Pancreas (tissue), 10 donors: ENCODE data around the gene FXYD3. TPM values are rescaled to one million over a fixed set of nuclear protein-coding genes. Genes with fewer than 3 reads are reported as not detected.
"Not testable (repeated sequence)": the region's sequence is repeated elsewhere in the genome, so short reads cannot be mapped to it uniquely, and the experiment has no call there.

Experiments
- ATAC-seq, 4 donors: fragments of 200-7000 bp; cut with Tn5 transposase; one replicate each; pipeline versions ENCODE4 v1.8.0 to v1.9.1; 2020; ENCODE audit warnings: mild to moderate bottlenecking in 4 of 4, moderate library complexity in 4 of 4
- DNase-seq, 6 donors: peaks; one replicate each; pipeline ENCODE4 v3.0.0-alpha.2; 2020
- FAIRE-seq: peaks from 2 replicates; lab custom pipeline; 2012; peaks lifted over from hg19 to GRCh38; lab: Jason Lieb, UNC
- H3K27ac ChIP-seq, 4 donors: fragments of 200-600 bp; sonication (generic); 1 replicate in 3 of 4; 2 replicates in 1 of 4; pipeline versions ENCODE4 v1.5.0 to v1.8.0; 2020
- H3K27me3 ChIP-seq, 4 donors: fragments of 200-600 bp; one replicate each; pipeline ENCODE4 v1.8.0; 2021
- H3K36me3 ChIP-seq, 3 donors: fragments of 200-600 bp; sonication (generic) in 1 of 3; one replicate each; pipeline versions ENCODE4 v1.5.0 to v1.8.0; 2020 to 2021
- H3K4me1 ChIP-seq, 3 donors: fragments of 200-600 bp; one replicate each; pipeline ENCODE4 v1.8.0; 2021
- H3K4me3 ChIP-seq, 4 donors: fragments of 200-600 bp; sonication (generic) in 2 of 4; one replicate each; pipeline versions ENCODE4 v1.5.0 to v1.8.0; 2020 to 2021
- H3K9me3 ChIP-seq, 4 donors: fragments of 200-600 bp; one replicate each; pipeline ENCODE4 v1.8.0; 2021
- WGBS, 2 donors: extraction: QIAGEN DNeasy Blood & Tissue Kit; methylation state at CpG; one replicate each; pipeline ENCODE4 v1.1.7; 2013; 5-methylcytosine and 5-hydroxymethylcytosine counted together
- intact Hi-C, 3 donors: fragments of 100-400 bp; cut with DNase I; formaldehyde crosslinking; loops; one replicate each; pipeline versions ENCODE4 v1.11.1 to v1.14.2; 2022
- polyA plus RNA-seq, 2 donors: library from polyadenylated mRNA; stranded (reverse); fragments of 200-250 nt; gene quantifications; one replicate each; pipeline ENCODE4 v1.2.3, GENCODE V29; 2013
- total RNA-seq, 6 donors: library from RNA; stranded (reverse); fragmentation: NEBNext Ultra II Directional in 4 of 6; extraction: Animal tissue kit (Norgen Biotek cat#: 25700) in 4 of 6; gene quantifications; one replicate each; pipeline versions ENCODE4 v1.2.1 to v1.2.4, GENCODE V29; 2021 to 2023
- TF ChIP-seq, protein P1 (sequence below), 4 donors: fragments of 200-600 bp; sonication (generic) in 3 of 4; IDR thresholded peaks; one replicate each; pipeline versions ENCODE4 v1.5.0 to v1.8.0; 2021; ENCODE audit warnings: antibody characterized with exemption in 4 of 4
- donor health status: healthy with polysubstance abuse.
- donor health status: DM: no; HTN: no; CAD: no; lungs with moderate emphysema.
- donor health status: DM: no; HTN: no; CAD: no.
- donor health status: control.
- donor health status: control.
- donor health status: Bipolar disorder and iron deficiency.
- donor health status: DM: yes; HTN: yes; CAD: no.
- donor health status: DM: no; HTN: no; CAD: no.
- donor health status: DM: no; HTN: no; CAD: no.
- donor health status: DM: yes; HTN: yes; CAD: no.

Gene FXYD3
- total and polyA plus RNA-seq, 8 donors: 12.2 to 59.1 (median 17.7) TPM

DNA sequence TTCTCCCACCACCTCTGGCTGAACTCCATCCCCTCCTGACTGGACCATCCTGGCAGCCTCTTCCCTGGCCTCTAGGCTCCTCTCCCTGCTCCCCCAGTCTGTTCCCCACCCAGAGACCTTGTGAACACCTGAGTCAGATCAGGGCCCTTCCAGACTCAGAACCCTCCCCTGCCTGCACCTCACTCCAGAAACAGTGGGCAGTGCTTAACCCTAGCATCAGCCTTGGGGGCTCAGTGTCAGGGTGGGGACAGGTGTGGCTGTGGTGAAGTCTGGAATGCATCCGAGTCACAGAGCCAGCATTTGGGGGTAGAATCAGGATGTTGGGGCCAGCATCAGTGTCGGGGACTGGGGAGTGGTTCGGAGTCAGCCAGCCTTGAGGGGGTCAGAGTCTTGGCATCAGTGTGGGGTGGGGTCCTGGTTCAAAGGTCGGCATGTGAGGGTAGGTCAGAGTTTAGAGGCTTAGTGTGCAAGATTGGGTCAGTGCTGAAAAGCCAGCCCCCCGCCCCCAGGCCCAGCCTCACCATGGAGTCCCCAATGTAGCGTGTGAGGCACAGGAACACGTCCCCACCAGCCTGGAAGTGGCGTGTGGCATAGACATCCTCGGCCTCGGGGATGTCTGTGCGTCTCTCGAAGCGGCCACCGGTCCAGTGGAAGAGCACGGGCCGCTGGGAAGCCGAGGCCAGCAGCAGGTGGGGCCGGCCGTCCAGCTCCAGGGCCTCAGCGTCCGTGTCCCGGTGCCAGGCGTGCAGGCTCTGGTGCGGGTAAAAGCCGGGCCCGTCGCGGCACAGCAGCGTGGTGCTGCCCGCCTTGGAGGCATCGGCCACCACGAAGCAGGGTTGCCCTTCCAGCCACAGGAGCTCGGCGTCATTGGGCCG, 10.4 kb downstream of the FXYD3 start:
- intact Hi-C loops: no loop called here
- no peaks in the 10 kb centered on the region for H3K9me3 ChIP-seq
- DNase-seq (no peak), FAIRE-seq (no peak), ATAC-seq (no peak)
- H3K4me1 ChIP-seq: peaks cover 0 to 12% (median 0%) of the 10 kb centered on the region in 3 donors
- WGBS, 2 donors: 91 to 92% methylated on average over 35 of the region's 35 CpGs
- TF ChIP-seq, protein P1, sequence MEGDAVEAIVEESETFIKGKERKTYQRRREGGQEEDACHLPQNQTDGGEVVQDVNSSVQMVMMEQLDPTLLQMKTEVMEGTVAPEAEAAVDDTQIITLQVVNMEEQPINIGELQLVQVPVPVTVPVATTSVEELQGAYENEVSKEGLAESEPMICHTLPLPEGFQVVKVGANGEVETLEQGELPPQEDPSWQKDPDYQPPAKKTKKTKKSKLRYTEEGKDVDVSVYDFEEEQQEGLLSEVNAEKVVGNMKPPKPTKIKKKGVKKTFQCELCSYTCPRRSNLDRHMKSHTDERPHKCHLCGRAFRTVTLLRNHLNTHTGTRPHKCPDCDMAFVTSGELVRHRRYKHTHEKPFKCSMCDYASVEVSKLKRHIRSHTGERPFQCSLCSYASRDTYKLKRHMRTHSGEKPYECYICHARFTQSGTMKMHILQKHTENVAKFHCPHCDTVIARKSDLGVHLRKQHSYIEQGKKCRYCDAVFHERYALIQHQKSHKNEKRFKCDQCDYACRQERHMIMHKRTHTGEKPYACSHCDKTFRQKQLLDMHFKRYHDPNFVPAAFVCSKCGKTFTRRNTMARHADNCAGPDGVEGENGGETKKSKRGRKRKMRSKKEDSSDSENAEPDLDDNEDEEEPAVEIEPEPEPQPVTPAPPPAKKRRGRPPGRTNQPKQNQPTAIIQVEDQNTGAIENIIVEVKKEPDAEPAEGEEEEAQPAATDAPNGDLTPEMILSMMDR (IDR thresholded peaks at IDR 0.05): no peak
- no peaks in the 10 kb centered on the region for H3K36me3 ChIP-seq
- no peak overlapping the region for H3K4me3 ChIP-seq
- H3K27me3 ChIP-seq: no peaks in the 10 kb centered on the region
- H3K27ac ChIP-seq: no peak overlapping the region

- intact Hi-C loops: no loop called here
- no peaks in the 10 kb centered on the region for H3K36me3 ChIP-seq
- H3K9me3 ChIP-seq: no peaks in the 10 kb centered on the region
- 72 to 76% methylated on average over 20 of the region's 20 CpGs for WGBS, 2 donors
- H3K27me3 ChIP-seq: no peaks in the 10 kb centered on the region
- FAIRE-seq: no peak
- no peak overlapping the region for H3K4me3 ChIP-seq
- ATAC-seq: no peak
- TF ChIP-seq, protein P1 (IDR thresholded peaks at IDR 0.05): no peak
- H3K27ac ChIP-seq: no peak overlapping the region
- H3K4me1 ChIP-seq: peaks cover 0 to 12% (median 0%) of the 10 kb centered on the region in 3 donors
- no peak for DNase-seq
Observed at GRCh38 chr19:35126624-35126959, 11.0 kb downstream of the FXYD3 start.

- Histone ChIP-seq H3K4me3 (no peak overlapping the region), H3K27ac (no peak overlapping the region), H3K4me1 (peaks cover 0 to 12% (median 0%) of the 10 kb centered on the region in 3 donors), H3K9me3 (no peaks in the 10 kb centered on the region), H3K27me3 (no peaks in the 10 kb centered on the region), H3K36me3 (no peaks in the 10 kb centered on the region)
- FAIRE-seq (no peak), DNase-seq (no peak), ATAC-seq (no peak)
- TF ChIP-seq, protein P1 (IDR thresholded peaks at IDR 0.05): no peak
- intact Hi-C loops: no loop called here
- WGBS, 2 donors: 83 to 97% methylated on average over 7 of the region's 7 CpGs
Observed at GRCh38 chr19:35127871-35128270, 12.2 kb downstream of the FXYD3 start.

GRCh38 chr19:35128398-35129057, 12.9 kb downstream of the FXYD3 start:
- Histone ChIP-seq H3K9me3 (no peaks in the 10 kb centered on the region), H3K27me3 (no peaks in the 10 kb centered on the region), H3K4me3 (no peak overlapping the region), H3K27ac (no peak overlapping the region), H3K4me1 (peaks cover 0 to 12% (median 0%) of the 10 kb centered on the region in 3 donors), H3K36me3 (no peaks in the 10 kb centered on the region)
- intact Hi-C loops: no loop called here
- TF ChIP-seq, protein P1 (IDR thresholded peaks at IDR 0.05): no peak
- FAIRE-seq (no peak), ATAC-seq (no peak), DNase-seq (no peak)
- WGBS, 2 donors: 89 to 90% methylated on average over 9 of the region's 9 CpGs

- FAIRE-seq: peak; percentile 23
- not testable (repeated sequence) for H3K27ac ChIP-seq, H3K4me1 ChIP-seq, DNase-seq, H3K27me3 ChIP-seq, ATAC-seq, H3K36me3 ChIP-seq, H3K4me3 ChIP-seq, H3K9me3 ChIP-seq
- intact Hi-C loops: loop anchor here in 2 of 3 donors (5.0 to 10.0 kb wide), 2 partner anchors 62 to 65 kb away; no protein-coding TSS in a partner anchor
- 40 to 43% methylated on average over 14 of the region's 14 CpGs for WGBS, 2 donors
Observed at GRCh38 chr19:35129724-35130274, 14.2 kb downstream of the FXYD3 start.
